SK-N-SH (cell line): ENCODE measurements around the gene TMEM80. TPM values are rescaled to one million over a fixed set of nuclear protein-coding genes. Genes with fewer than 3 reads are reported as not detected.

Source experiments
- CTCF ChIA-PET: fragments of 300-600, 350-600 bp; formaldehyde crosslinking; extraction: SDS; loops from one replicate; lab custom pipeline; 2021; lab: Yijun Ruan, JAX
- POLR2A ChIA-PET: fragments of 350-600 bp; sonication (Branson Sonifier 250); formaldehyde crosslinking; extraction: SDS; loops from one replicate; lab custom pipeline; 2020; ENCODE audit warnings: antibody characterized with exemption, inconsistent platforms; lab: Yijun Ruan, JAX
- DNase-seq: peaks from one replicate; pipeline ENCODE4 v3.0.0; 2012
- H2AFZ ChIP-seq: fragments of 200-600 bp; sonication (generic); 2 replicates; pipeline ENCODE4 v1.8.1; 2016; ENCODE audit warnings: antibody characterized with exemption, mild to moderate bottlenecking, low read depth
- H3F3A ChIP-seq: fragments of 200-600 bp; sonication (generic); replicated peaks from 2 replicates; pipeline ENCODE3; 2016; ENCODE audit warnings: antibody characterized with exemption, mild to moderate bottlenecking; ENCODE audit not compliant: insufficient read depth
- H3K27ac ChIP-seq, 2 experiments: fragments of 200-500 bp in 1 of 2; fragments of 200-600 bp in 1 of 2; sonication (Bioruptor generic) in 1 of 2; sonication (generic), shearing (Covaris generic) in 1 of 2; 2 replicates each; pipeline versions ENCODE4 v1.5.1 to v1.6.1; 2014 to 2016; ENCODE audit warnings: low read depth in 2 of 2, inconsistent platforms in 1 of 2, low read length in 1 of 2, mild to moderate bottlenecking in 1 of 2, mixed read lengths in 1 of 2
- H3K27me3 ChIP-seq: fragments of 200-600 bp; sonication (generic), shearing (Covaris generic); 2 replicates; pipeline ENCODE4 v1.6.1; 2016; ENCODE audit warnings: mixed run types; ENCODE audit not compliant: insufficient read depth
- H3K36me3 ChIP-seq, 2 experiments: fragments of 200-500 bp in 1 of 2; fragments of 200-600 bp in 1 of 2; sonication (Bioruptor generic) in 1 of 2; sonication (generic) in 1 of 2; replicated peaks in 1 of 2; 2 replicates each; pipeline versions ENCODE3 to v1.5.1; 2014 to 2016; ENCODE audit warnings: low read length in 1 of 2, mild to moderate bottlenecking in 1 of 2; ENCODE audit not compliant: insufficient read depth in 2 of 2, control insufficient read depth in 1 of 2
- H3K4me1 ChIP-seq, 2 experiments: fragments of 200-500 bp in 1 of 2; fragments of 200-600 bp in 1 of 2; sonication (Bioruptor generic) in 1 of 2; sonication (generic), shearing (Covaris generic) in 1 of 2; 2 replicates each; pipeline versions ENCODE4 v1.5.1 to v1.6.1; 2014 to 2016; ENCODE audit warnings: low read depth in 1 of 2, low read length in 1 of 2, mixed run types in 1 of 2; ENCODE audit not compliant: insufficient read depth in 2 of 2, control insufficient read depth in 1 of 2
- H3K4me2 ChIP-seq: fragments of 200-600 bp; sonication (generic), shearing (Covaris generic); 2 replicates; pipeline ENCODE4 v1.6.1; 2017; ENCODE audit warnings: mixed run types
- H3K4me3 ChIP-seq, 2 experiments: fragments of 200-500 bp in 1 of 2; fragments of 200-600 bp in 1 of 2; sonication (Bioruptor generic) in 1 of 2; sonication (generic), shearing (Covaris generic) in 1 of 2; 2 replicates each; pipeline versions ENCODE4 v1.5.1 to v1.8.1; 2014 to 2016; ENCODE audit warnings: low read depth in 2 of 2, inconsistent platforms in 1 of 2, low read length in 1 of 2, mild to moderate bottlenecking in 1 of 2, mixed read lengths in 1 of 2, moderate library complexity in 1 of 2
- H3K79me2 ChIP-seq: fragments of 200-600 bp; sonication (generic); 2 replicates; pipeline ENCODE4 v1.8.1; 2017; ENCODE audit warnings: mild to moderate bottlenecking; ENCODE audit not compliant: insufficient read depth
- H3K9ac ChIP-seq: fragments of 200-600 bp; sonication (generic); 2 replicates; pipeline ENCODE4 v1.6.1; 2017; ENCODE audit warnings: mixed run types
- H3K9me2 ChIP-seq: fragments of 200-600 bp; sonication (generic); 2 replicates; pipeline ENCODE4 v1.6.1; 2017; ENCODE audit warnings: mixed run types
- H3K9me3 ChIP-seq: fragments of 200-600 bp; sonication (generic); 2 replicates; pipeline ENCODE4 v1.6.1; 2017; ENCODE audit warnings: mixed run types, mild to moderate bottlenecking, moderate library complexity
- H4K20me1 ChIP-seq: fragments of 200-600 bp; sonication (generic); 2 replicates; pipeline ENCODE4 v1.6.1; 2017; ENCODE audit warnings: mild to moderate bottlenecking, mixed run types; ENCODE audit not compliant: insufficient read depth
- EZH2phosphoT487 ChIP-seq: fragments of 200-600 bp; sonication (generic); IDR thresholded peaks from 2 replicates; pipeline ENCODE4 v1.6.1; 2017; ENCODE audit warnings: low read depth, mixed run types, mild to moderate bottlenecking, antibody characterized with exemption, moderate library complexity, borderline replicate concordance
- IRF3 ChIP-seq: fragments of 150-350 bp; IDR thresholded peaks from 2 replicates; pipeline ENCODE4 v1.6.1; 2016; ENCODE audit warnings: mild to moderate bottlenecking, low read depth, low read length
- MAX ChIP-seq: IDR thresholded peaks from 2 replicates; pipeline ENCODE4 v1.4.0; 2012; ENCODE audit warnings: low read depth
- MEF2A ChIP-seq: IDR thresholded peaks from 2 replicates; pipeline ENCODE4 v1.4.0; 2012; ENCODE audit warnings: low read depth, borderline replicate concordance
- NFIC ChIP-seq: IDR thresholded peaks from 2 replicates; pipeline ENCODE4 v1.4.0; 2012; ENCODE audit warnings: borderline replicate concordance
- RAD21 ChIP-seq: IDR thresholded peaks from 2 replicates; pipeline ENCODE4 v1.6.1; 2012; ENCODE audit warnings: mild to moderate bottlenecking, low read length
- RCOR1 ChIP-seq: fragments of 150-350 bp; IDR thresholded peaks from 2 replicates; pipeline ENCODE4 v1.6.1; 2017; ENCODE audit warnings: antibody characterized with exemption, low read length
- REST ChIP-seq: IDR thresholded peaks from 2 replicates; pipeline ENCODE4 v1.6.1; 2012; ENCODE audit warnings: mild to moderate bottlenecking, low read depth, low read length, moderate library complexity
- RFX5 ChIP-seq: IDR thresholded peaks from 2 replicates; pipeline ENCODE4 v1.6.1; 2012; ENCODE audit warnings: mild to moderate bottlenecking, improper control_type of control experiment, low read length
- SIN3A ChIP-seq: IDR thresholded peaks from 2 replicates; pipeline ENCODE4 v1.6.1; 2012; ENCODE audit warnings: low read depth, mild to moderate bottlenecking, low read length, moderate library complexity, borderline replicate concordance
- TAF1 ChIP-seq: IDR thresholded peaks from 2 replicates; pipeline ENCODE4 v1.6.1; 2012; ENCODE audit warnings: low read depth, mild to moderate bottlenecking, low read length, moderate library complexity, borderline replicate concordance
- TCF12 ChIP-seq: IDR thresholded peaks from 2 replicates; pipeline ENCODE4 v1.4.0; 2012
- TEAD4 ChIP-seq: IDR thresholded peaks from 2 replicates; pipeline ENCODE4 v1.4.0; 2012; ENCODE audit warnings: mild to moderate bottlenecking, borderline replicate concordance; ENCODE audit not compliant: insufficient read depth
- YY1 ChIP-seq: IDR thresholded peaks from 2 replicates; pipeline ENCODE4 v1.4.0; 2012; ENCODE audit warnings: low read depth, mild to moderate bottlenecking
- ZBTB33 ChIP-seq: IDR thresholded peaks from 2 replicates; pipeline ENCODE4 v1.4.0; 2012; ENCODE audit warnings: low read depth, borderline replicate concordance
- WGBS: methylation state at CpG from one replicate; pipeline ENCODE4 v1.1.6; 2017; ENCODE audit warnings: low lambda C conversion rate; 5-methylcytosine and 5-hydroxymethylcytosine counted together
- polyA plus RNA-seq, 3 experiments: library from polyadenylated mRNA; depleted of rRNA; stranded (reverse); fragments of >200 nt; gene quantifications; 2 replicates each; pipeline ENCODE4 v1.2.3, GENCODE V29; 2012
- TF ChIP-seq, protein P1 (sequence below): fragments of 150-350 bp; IDR thresholded peaks from 2 replicates; pipeline ENCODE4 v1.6.1; 2017; ENCODE audit warnings: antibody characterized with exemption, low read length, low read depth, borderline replicate concordance

Gene TMEM80
- polyA plus RNA-seq, 1 of the 3 experiments (the other 2 are of a cell fraction): 40.4 TPM

- WGBS: 81% methylated on average over 11 of the region's 30 CpGs
- H3K4me3 ChIP-seq: no peak overlapping the region
- TF ChIP-seq RCOR1 (no peak), EZH2phosphoT487 (no peak), RFX5 (no peak)
- TF ChIP-seq, protein P1, sequence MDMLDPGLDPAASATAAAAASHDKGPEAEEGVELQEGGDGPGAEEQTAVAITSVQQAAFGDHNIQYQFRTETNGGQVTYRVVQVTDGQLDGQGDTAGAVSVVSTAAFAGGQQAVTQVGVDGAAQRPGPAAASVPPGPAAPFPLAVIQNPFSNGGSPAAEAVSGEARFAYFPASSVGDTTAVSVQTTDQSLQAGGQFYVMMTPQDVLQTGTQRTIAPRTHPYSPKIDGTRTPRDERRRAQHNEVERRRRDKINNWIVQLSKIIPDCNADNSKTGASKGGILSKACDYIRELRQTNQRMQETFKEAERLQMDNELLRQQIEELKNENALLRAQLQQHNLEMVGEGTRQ: no peak
- H3K4me1 ChIP-seq: peaks cover 0 to 2% of the 10 kb centered on the region in 2 experiments; a peak in 1 of 4 replicates
- H3K9me3 ChIP-seq: no peaks in the 10 kb centered on the region
- H3K9me2 ChIP-seq: no peaks in the 10 kb centered on the region
- H3K36me3 ChIP-seq: no peaks in the 10 kb centered on the region
- no peaks in the 10 kb centered on the region for H3K27me3 ChIP-seq
- no peaks in the 10 kb centered on the region for H3K79me2 ChIP-seq
- H4K20me1 ChIP-seq: no peaks in the 10 kb centered on the region
- H3K27ac ChIP-seq: no peak overlapping the region
- no peaks in the 10 kb centered on the region for H3F3A ChIP-seq
- no peak overlapping the region for H3K4me2 ChIP-seq
- ChIA-PET CTCF (interaction anchor here (0.8 to 2.7 kb wide), 7 partner anchors 10 to 45 kb away, joined by 3 to 9 read pairs (median 3); partner anchors contain the start of genes DEAF1 and TMEM80), POLR2A (interaction anchor here (1.1 kb wide), 1 partner anchor 11 kb away, joined by 6 read pairs; the partner anchor contains the start of gene TMEM80)
- H3K9ac ChIP-seq: no peak overlapping the region
- peak; percentile 68 for DNase-seq
- H2AFZ ChIP-seq: no peak overlapping the region
These were observed 11.6 kb downstream of the TMEM80 start for GRCh38 chr11:706957-707816.

- no peak overlapping the region for H3K4me3 ChIP-seq
- TF ChIP-seq REST (no peak), MAX (no peak), TAF1 (no peak), RCOR1 (no peak), MEF2A (no peak), YY1 (no peak), RFX5 (no peak), IRF3 (no peak), TEAD4 (no peak), TCF12 (no peak), ZBTB33 (no peak), EZH2phosphoT487 (no peak), RAD21 (no peak), SIN3A (no peak), NFIC (no peak)
These were observed 12.3 kb downstream of the TMEM80 start for GRCh38 chr11:707817-708420.

More at GRCh38 chr11:707817-708420, 12.3 kb downstream of the TMEM80 start:
- 72% methylated on average over 11 of the region's 16 CpGs for WGBS
- Histone ChIP-seq H3K27me3 (no peaks in the 10 kb centered on the region), H3K9ac (no peak overlapping the region), H4K20me1 (no peaks in the 10 kb centered on the region), H3K27ac (no peak overlapping the region), H3K9me2 (no peaks in the 10 kb centered on the region), H3K9me3 (no peaks in the 10 kb centered on the region), H2AFZ (no peak overlapping the region), H3K79me2 (no peaks in the 10 kb centered on the region), H3F3A (no peaks in the 10 kb centered on the region), H3K36me3 (no peaks in the 10 kb centered on the region), H3K4me1 (peaks cover 0 to 3% of the 10 kb centered on the region in 2 experiments; a peak in 1 of 4 replicates), H3K4me2 (no peak overlapping the region)
- DNase-seq: peak; percentile 37
- ChIA-PET CTCF (interaction anchor here (1.2 to 2.7 kb wide), 4 partner anchors 12 to 20 kb away, joined by 3 to 9 read pairs (median 4); partner anchors contain the start of genes DEAF1 and TMEM80), POLR2A (no interaction called here)
